Measurements from ENCODE around the gene LDAF1.

Gene LDAF1

DNA sequence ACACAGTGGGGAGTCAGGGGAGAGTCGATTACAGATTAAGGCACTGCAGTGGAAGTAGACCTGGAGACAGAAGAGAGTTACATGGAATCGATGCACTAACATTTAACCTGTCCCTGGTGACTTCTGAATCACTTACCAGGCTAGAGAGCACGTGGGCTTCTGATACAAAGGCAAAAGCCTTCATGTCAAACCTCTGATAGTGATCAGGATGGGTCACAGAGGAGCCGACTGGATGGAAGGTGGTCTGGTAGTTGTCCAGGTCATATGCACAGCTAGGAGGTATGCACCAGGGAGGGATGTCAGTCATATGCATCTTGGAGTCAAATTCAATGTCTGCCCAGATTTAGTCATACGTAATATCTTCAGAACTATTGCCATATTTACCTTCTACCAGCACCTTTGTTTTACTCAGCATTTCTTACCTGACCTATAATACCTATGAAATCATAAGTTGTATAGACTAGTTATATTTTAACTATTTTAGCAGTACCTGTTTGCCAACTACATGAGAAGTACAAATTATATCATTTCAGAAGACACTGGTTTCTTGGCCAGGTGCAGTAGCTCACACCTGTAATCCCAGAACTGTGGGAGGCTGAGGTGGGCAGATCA lies 41.2 kb downstream of the LDAF1 start:
- DNase-seq, result no peak

DNA sequence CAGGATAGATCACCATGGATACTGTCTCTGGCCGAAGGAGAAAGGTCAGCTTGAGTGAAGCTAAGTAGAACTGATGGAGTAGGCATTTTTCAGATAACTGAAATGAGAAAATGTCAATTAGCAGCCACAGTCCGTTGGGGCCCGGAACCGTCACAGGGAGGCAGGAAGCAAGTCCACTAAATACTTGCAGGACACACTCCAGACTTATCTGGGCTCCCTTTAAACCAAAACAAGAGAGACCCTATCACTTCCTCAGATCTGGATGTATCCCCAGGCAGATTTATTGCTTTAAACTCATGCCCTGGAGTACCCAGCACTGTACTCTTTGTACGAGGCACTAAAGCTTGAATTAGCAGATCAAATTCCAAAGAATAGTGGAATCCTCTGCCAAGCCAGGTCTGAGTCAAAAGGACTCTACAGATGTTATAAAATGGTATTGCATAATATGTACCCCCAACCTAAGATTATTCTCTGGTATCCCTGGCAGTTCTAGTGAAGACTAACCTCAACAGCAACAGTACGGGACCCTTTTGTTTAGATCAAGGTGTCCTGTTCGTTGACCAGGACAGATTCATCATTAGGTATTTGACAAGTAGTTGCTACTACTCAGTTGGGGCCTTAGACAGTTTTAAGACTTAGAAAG lies 44.8 kb downstream of the LDAF1 start:
- no peak for DNase-seq

DNA sequence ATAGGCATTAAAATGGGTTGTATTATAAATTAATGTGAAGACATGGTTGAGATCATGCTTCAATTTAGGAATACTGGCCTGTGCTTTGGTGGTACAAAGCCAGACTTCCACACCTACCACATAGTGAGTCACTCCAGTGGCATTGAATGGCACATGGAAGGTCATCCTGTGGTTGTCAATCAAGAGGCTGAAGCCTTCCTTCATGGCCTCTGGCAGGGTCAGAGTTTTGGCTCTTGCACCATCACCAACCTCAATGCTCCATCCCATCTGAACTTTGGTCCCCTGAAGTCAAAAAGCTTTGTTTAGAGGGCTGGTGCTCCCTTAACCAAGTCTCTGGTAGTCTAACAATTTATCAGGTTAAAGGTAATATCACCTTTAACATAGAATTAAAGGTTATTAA lies 46.8 kb downstream of the LDAF1 start:
- no peak for DNase-seq

DNA sequence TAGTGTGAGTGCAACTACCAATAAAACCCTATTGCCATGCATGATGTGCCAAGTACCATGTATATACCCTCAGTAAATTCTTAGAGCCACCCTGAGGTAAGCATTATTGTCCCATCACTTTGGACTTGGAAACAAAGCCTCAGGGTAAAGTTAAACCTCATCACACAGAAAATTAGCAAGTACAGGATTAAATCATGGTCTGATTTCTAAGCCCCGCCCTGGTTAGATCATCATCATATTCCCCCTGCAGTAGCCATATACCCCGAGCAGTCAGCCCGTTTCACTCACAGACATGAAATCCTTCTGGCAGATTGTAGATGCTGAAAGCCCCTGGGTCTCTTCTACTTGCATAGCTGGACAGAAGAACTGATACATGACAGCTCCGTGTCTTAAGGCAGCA lies 48.1 kb downstream of the LDAF1 start:
- no peak for DNase-seq

DNA sequence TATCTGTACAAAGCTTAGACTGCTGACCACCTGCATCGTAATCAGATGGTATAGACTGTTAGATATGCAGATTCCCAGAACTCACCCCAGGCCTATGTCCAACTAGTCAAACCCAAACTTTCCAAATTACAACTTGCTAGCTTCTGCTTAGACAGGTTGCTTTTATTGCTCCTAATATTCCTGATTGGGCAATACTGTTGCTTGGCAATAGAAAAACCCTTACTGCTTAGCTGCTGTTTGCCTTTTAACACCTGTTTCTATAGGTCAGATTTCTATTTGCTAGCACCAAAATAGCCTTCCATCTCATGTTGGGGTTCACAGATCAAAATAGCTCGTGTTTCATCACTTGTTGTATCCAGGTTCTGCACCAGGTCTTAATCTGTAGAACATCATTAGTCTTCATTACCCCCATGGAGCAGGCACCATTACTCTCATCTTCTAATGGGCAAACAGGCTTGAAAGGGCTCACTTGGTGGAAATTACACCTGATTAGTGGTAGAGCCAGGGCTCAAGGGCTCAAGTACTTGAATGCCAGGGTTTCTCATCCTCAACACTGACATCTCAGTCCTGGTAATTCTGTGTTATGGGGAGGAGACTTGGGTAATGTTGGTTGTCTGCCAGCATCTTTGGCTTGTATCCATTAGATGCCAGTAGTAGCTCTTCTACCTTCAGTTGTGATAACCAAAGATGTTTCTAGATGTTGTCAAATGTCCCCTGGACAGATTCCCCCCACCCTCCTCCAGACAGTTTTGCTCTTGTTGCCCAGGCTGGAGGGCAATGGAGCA lies 50.2 kb downstream of the LDAF1 start:
- DNase-seq, result no peak

DNA sequence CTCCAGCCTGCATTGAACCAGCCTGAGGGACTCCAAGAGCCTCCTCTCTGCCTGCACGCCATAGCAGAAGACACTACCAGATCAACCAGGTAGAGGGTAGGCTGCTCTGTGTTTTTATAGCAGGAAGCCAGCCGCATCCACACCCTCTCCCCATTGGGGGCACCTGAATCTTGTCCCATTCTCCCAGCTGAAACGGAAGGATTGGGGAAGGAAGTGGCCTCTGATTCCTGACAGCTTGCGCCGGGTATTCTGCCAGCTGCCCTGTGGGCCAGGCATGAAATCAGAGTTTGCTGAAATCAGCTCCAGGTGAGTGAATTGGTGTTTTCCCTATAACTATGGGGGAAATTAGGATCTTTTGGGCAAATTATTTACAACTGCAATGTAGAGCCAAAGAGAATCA lies 53.0 kb downstream of the LDAF1 start, which contains the start of gene ZP2:
Gene ZP2, minus strand, starts transcription at position 89 of the 400 bp plus-strand sequence. Its CDS starts 27 bp downstream, at position 62.
- DNase-seq, result no peak

DNA sequence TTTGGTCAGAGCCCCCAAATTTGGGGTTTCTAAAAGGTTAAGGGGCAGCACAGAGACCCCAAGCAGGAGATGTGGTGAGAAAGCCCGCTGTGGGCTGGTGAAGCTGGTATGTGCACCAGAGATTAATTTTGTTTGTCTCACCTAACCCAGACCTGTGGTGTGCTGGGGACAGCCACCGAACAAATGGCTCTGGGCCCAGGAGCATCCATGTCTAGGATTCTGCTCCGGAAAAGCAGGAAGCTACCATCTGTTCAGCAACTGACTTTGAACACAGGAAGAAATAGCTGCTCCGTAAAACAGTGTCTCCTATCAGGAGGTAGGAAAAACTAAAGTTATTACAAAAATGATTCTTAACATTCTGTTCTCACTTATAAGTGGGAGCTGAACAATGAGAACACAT lies 55.6 kb downstream of the LDAF1 start:
- DNase-seq, result no peak

DNA sequence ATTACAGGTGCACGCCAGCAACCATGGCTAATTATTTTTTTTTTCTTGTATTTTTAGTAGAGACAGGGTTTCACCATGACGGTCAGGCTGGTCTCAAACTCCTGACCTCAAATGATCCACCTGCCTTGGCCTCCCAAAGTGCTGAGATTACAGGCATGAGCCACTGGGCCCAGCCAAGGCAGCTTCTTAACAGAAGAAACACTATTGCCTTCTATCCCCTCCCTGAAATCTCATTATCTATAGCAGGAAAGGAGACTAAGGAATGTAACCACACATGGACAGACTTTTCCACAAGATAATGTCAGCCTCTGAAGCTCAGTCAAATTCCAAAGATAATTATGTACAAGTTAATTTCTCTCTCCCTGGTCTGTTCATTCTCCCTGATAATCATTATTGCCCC lies 58.6 kb downstream of the LDAF1 start:
- DNase-seq, result no peak

DNA sequence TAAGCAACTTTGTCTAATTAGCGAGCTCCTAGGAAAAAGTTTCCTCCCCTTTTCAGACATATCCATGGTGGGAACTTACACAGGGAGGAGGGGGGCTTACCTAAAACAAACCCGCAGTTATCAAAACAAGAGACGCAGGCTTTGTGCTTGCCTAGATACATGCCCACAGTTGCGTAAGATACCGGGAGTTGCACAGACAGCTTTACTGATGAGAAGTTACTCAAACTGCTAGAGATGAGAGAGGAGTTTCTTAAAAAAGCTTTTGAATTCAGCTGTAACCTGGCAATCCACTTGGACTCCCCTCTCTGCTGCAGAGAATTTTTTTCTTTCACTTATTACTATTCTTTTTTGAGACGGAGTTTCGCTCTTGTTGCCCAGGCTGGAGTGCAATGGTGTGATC lies 59.7 kb downstream of the LDAF1 start:
- no peak for DNase-seq

DNA sequence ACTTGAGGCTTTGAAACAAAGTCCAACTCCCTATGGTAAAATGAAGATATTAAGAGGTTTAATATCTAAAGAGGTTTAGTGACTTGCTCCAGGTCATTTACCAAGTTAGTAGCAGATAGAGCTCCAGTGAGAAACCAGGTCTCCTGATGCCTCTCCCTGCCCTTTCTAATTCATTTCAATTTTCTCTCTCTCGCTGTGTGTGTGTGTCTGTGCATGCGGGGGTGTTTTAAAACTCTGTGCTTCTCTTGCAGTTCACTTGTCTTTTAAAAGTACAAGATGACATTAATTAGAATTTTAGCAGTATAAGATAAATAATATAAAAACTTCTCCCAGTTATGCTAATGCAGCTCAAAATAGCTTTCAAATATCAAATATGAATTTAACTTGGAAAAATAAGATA lies 61.1 kb downstream of the LDAF1 start:
- DNase-seq, result no peak

DNA sequence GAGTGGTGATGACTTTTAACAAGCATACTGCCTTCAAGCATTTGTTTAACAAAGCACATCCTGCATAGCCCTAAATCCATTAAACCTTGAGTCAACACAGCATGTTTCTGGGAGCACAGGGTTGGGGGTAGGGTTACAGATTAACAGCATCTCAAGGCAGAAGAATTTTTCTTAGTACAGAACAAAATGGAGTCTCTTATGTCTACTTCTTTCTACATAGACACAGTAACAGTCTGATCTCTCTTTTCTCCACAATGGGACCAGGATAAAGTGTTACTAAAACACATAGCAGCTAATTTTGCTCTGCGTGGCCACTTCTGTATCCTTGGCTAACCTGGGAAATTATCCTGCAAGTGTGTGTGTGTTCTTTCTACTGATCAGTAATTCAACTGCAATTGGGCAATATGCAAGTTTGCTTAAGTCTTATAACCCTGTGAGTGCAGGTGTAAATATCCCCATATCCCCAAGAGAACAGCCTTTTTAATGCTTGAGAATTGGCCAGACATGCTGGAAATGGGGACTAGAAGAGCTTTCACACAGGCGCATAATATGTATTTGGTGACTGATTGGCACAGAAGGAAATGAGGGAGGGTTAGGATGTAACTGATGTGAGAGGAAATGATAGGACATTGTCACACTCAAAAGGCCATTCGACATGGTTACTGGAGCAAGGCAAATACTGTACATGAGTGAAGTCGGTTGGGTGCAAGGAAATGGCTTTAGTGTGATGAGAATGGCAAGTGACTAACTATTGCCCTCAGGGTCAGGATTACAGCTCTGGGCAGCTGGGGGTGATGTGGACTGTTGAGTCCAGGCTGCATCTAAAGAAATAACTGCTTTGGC lies 64.2 kb downstream of the LDAF1 start:
- DNase-seq, result no peak

DNA sequence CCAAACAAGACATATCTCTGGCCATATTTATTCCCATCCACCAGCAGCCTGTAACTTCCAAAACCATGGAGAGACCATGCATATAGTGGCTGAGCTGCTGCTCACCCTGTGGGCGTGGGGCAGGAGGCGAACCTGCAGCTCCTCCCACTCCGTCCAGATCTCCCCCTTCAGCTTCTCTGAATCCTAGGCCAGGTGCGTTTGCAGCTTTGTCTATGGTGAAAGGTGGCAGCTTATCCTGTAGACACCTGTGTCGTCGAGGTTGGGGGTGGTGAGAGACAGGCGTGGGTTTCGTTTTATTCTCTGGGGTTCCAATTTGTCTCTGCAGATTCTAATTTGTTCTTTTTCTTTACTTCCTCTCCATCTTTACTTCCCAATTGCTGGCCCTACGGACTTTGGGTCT lies 65.3 kb downstream of the LDAF1 start:
- no peak for DNase-seq

DNA sequence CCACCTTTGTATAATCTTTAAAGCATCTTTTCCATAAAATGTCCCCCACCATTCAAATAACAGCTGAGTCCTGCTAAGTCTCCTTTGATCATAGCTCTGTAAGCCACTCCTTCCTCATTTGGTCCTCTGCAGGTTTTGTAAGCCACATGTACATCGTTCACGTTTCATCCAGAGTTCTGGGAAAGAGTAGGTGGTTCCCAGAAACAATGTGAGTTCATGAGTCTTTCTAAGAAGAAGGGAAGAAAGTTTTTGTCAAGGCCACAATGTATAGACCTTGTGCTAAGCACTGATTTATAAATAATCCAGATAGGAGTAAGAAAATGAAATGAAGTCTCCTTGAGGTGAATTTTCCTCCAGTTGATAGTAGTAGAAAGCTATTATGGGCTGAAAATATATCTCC lies 66.3 kb downstream of the LDAF1 start:
- DNase-seq, result no peak

DNA sequence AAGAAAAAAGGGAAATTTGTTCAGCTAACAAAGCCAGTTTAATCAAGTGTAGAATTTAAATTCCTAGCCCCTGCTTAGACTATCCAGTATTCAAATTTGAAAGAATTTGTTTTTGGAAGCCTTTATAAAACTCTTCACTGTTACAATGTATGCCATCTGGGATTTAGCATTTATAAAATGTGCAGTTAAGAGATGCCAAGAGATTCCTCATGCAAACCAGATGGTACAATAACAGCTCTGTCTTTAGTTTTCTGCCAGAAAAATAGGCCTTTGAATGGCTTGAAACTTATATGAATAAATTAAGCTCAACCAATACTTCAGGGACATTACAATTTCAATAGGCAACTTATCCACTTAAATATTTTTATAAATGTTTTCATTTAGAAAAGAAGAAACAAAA lies 68.3 kb downstream of the LDAF1 start:
- DNase-seq, result no peak

DNA sequence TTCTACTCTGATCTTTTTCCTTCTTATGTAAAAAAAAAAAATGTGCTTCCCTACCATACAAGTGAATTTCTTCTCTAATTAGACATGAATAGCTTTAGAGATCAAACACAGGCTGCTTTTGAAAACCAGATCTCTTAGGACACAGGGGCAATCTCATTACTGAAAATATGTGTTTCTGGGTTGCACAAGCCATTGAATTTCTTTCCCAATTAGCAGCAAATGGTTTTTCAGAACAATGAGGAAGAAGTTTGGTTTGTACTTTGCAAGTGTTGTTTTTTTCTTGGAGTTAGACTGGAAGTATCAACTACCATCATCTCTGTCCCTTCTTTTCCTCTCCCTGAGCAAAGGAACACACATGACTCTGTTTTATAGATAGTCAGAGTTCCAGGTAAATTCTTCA lies 69.4 kb downstream of the LDAF1 start:
- DNase-seq, result no peak

DNA sequence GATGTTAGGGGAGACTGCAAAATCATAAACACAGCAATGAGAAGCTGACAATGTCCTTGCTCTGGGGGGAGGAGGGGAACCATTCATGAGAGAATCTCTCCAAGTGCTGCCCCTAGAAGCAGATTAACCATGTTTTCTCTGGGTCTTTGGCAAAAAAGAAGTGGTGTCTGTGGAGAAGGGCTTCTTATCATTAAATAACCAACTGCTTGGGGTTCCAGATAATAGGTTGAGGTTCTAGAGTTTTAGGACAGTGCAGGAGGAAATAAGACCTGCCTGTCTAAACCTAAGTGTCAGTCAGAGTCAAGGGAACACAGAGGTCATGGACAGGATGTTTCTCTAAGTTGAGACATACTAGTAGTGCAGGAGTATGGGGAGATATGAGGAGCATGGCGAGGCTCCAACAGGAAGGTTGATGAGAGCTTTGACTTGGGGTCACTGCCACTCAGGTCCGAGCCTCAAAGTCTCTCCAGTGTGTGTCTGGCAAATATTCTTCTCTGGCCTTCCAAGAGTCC lies 69.9 kb downstream of the LDAF1 start:
- DNase-seq, result no peak
